ENCODE results near the gene IL4R.
"Not testable (repeated sequence)": the region's sequence is repeated elsewhere in the genome, so short reads cannot be mapped to it uniquely, and the experiment has no call there.

Gene IL4R

DNA sequence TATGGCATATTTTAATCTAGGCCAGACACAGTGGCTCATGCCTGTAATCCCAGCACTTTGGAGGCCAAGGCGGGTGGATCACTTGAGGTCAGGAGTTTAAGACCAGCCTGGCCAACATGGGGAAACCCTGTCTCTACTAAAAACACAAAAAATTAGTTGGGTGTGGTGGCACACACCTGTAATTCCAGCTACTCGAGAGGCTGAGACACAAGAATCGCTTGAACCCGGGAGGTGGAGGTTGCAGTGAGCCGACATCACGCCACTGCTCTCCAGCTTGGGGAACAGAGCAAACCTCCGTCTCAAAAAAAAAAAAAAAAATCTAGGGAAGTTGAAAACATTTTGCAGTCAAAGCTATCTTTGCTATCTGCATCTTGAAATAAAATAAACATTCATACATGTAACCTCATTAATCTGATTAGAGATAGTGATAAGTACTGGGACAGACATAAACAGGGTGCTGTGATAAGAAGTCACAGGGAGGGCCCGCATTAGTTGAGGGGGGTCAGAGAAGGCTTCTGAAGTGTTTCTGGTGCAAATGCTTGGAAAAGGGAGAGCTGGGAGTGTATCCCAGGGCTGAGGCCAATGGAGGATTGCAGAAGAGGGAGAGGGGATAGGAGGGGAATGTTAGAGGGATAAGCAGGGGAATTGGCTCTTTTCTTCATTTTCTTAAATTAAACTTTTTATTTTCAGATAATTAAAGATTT is 15.8 kb downstream of the IL4R start:
- DNase-seq (ENCODE audit: low read depth in 2 of 2): not testable (repeated sequence)

DNA sequence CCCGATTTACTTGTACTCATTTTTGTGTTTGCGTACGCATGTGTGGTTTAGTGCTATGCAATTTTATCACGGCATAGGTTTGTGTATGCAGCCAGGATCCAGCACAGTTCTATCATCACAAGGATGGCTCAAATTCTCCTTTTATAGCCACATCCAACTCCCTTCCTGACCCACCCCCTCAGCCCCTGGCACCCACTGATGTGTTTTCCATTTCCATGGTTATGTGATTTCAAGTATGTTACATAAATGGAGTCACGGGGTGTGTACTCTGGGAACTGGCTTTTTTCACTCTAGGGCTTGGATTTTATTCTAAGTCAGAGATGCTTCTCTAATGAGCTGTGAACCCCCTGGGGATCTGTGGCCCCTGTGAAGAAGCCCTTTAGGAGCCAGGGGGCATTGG is 16.8 kb downstream of the IL4R start:
- peak; percentile 57 to 61 for DNase-seq (ENCODE audit: low read depth in 2 of 2)

DNA sequence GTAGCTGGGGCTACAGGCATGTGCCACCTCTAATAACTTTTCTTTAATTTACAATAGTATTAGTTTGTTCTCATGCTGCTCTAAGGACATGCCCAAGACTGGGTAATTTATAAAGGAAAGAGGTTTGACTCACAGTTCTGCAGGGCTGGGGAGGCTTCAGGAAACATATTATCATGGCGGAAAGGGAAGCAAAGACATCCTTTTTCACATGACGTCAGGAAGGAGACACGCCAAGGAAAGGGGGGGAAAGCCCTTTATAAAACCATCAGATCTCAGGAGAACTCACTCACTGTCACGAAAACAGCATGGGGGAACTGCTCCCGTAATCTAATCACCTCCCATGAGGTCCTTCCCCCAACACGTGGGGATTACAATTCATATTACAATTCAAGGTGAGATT is 18.3 kb downstream of the IL4R start:
- DNase-seq (ENCODE audit: low read depth in 2 of 2): no peak

DNA sequence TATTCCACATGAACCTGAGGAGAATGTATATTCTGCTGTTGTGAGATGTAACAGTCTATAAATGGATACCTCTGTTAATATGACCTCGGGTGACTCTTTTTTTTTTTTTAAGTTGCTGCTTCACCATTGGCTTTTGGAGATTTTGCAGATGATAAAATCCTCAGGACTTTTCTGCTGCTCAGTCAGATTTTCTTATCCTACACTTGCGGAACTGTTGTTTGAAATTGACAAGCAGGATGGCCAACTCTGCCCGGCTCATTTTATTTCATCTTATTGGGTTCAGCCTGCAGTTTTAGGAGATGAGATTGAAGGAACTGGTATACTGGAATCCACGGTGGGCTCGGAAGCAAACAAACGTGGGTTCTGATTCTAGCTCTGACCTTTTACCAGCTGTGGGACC is 19.3 kb downstream of the IL4R start:
- DNase-seq (ENCODE audit: low read depth in 2 of 2): no peak

DNA sequence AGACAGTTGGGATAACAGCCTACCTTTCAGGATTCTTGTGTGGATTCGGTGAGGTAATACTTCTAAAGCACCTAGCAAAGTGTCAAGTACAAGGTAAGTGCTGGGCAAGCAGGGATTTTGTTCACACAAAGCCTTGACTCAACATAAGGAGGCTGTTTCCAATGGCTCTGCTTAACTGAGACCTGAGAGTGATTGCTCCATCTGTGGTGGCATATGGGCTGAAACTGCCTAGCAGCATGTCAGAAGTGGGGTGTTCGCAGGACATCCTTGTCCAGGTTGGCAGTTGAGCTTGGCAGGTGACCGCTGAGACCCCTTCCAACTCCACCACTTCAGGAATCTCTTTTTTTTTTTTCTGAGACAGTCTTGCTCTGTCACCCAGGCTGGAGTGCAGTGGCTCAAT is 19.8 kb downstream of the IL4R start:
- DNase-seq (ENCODE audit: low read depth in 2 of 2): no peak

DNA sequence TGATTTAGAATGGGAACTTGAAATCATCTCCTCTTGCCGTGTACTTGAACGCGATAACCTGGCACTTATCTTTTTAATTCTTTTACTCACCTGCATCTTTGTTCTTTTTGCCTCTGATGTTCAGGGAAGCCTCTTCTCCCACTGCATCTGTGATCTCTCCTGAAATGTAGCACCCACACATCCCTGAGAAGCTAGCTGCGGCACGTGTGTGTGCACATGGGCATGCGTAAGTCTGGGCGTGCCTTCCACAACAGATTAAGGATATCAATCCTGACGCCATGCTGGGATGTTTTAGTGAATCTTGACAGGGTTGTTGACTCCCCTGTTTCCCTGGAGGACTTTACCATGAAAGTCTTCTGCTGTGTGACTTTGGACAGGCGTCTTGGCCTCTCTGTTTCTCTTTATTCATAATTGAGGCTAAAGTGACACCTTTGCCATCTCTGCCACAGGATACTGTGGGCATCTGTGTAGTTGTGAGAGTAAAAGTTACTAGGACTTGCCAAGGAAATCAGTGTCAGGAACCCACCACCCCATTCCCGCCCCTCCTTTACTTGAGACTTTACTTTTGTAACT is 20.5 kb downstream of the IL4R start:
- no peak for DNase-seq (ENCODE audit: low read depth in 2 of 2)

DNA sequence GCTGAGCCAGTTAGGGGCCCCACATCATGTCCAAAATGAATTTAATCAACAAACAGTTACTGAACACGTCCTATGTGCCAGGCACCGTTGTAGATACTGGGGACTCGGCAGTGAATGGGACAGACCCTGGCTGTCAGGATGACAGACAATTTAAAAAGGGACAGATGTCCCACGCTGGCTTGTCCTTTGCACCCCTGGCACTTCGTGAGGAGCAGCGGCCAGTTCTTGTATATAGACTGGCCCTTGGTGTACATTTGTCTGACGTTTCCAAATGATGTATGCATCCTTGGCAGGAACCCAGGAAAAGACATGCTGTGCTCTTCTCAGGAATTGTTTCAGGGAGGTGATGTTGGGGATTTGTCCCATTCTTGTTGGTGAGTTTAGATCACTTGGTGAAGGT is 21.1 kb downstream of the IL4R start:
- no peak for DNase-seq (ENCODE audit: low read depth in 2 of 2)

DNA sequence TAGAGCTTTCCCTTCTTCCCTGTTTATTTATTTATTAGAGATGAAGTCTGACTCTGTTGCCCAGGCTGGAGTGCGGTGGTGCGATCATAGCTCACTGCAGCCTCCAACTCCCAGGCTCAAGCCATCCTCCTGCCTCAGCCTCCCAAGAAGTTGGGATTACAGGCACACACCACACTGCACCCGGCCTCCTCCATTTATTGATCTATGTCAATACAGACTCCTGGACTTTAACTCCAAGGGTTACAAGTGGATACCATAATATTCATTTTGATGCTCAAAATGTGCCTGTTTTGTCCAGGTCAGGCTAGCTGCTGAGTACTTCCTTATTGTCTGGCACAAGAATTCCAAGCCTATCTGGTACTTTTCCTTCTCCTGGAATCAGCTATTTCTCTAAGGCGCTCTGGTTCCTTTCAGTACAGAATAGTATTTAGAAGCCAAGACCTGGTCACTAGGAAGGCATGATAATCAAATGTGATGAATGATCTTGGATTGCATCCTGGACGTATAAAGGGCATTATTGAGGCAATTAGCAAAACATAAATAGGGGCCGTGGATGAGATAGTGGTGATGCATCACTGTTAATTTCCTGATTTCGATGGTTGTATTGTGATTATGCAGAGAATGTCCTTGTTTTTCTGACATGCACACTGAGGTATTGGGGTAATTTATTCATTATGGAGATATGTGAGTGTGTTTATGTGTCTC is 21.7 kb downstream of the IL4R start:
- peak in 1 of 2 experiments; percentile 19 for DNase-seq (ENCODE audit: low read depth in 2 of 2)

DNA sequence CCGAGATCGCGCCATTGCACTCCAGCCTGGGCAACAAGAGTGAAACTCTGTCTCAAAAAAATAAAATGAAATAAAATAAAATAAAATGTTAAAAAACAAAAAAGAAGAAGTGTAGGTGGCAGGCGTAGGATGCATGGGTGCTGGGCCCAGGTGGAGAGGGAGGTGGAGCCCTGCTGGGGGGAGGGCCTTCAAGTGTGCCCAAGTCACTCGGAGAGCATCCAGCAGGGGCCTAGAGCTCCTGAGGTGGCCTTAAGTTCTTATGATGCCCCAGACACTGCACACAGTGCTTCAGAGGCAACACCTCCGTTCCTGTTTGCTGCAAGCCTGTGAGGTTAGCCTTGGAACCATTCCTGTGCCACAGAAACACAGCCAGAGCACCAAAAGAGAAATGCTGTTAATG is 23.2 kb downstream of the IL4R start:
- no peak for DNase-seq (ENCODE audit: low read depth in 2 of 2)

DNA sequence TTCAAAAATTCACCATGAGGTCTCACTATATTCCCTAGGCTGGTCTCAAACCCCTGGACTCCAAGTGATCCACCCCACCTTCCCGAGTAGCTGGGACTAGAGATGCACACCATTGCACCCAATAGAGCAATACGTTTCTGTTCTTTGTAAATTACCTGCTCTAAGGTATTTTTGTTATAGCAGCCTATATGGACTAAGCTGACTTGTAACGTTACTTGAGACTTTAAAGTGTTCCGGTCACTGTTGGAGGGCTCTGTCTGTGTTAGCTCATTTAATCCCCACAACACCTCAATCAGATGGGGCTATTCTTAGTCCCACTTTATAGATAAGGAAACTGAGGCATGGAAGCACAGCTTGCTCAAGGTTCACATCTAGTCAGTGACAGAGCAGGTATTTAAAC is 25.4 kb downstream of the IL4R start:
- no peak for DNase-seq (ENCODE audit: low read depth in 2 of 2)

DNA sequence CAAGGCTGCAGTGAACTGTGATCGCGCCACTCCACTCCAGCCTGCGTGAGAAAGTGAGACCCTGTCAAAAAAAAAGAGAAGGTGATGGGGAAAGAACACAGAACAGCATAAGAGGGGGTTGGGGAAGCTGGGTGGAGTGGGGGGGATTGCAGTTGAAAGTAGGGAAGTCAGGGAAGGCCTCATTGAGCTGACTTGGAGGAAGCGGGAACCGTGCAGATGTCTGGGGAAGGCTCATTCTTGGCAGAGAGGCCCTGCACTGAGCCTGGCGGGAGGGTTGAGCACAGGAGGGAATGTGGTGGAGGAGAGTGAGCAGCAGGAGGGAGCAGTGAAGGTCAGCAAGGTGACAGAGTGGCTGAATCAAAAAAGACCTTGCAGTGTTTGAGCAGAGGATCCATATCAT is 26.9 kb downstream of the IL4R start:
- no peak for DNase-seq (ENCODE audit: low read depth in 2 of 2)

DNA sequence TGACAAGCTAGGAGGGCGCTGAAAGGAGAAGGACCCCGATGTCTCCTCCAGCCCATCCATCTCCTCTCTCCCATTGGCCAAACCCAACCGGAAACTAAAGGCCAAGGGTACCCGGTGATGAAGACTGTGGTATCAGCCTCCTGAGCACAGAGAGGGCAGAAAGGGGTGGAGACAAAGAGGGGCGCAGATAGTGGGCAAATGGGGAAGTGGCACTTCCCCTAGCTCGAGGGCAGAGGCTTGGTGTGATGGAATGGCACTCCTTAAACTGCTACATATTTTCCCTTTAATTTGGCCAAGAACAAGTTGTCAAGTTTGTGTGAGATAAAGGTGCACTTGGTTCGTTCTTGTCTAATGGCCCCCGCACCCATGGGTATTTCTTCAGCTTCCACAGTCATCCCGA is 27.8 kb downstream of the IL4R start:
- no peak for DNase-seq (ENCODE audit: low read depth in 2 of 2)

DNA sequence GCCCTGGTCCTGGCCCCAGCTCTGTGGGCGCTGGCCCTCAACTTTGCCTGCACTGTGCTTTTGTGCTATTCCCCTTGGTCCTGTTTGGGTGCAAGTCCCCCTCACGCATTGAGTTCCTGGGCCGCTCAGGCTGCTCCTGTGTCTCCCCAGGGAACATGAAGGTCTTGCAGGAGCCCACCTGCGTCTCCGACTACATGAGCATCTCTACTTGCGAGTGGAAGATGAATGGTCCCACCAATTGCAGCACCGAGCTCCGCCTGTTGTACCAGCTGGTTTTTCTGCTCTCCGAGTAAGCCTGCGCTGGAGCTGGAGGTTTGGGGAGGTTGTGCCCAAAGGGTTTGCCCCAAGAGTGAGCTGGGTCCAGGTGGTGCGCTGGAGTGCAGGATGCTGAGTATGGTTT is 28.2 kb downstream of the IL4R start:
- DNase-seq (ENCODE audit: low read depth in 2 of 2): no peak

DNA sequence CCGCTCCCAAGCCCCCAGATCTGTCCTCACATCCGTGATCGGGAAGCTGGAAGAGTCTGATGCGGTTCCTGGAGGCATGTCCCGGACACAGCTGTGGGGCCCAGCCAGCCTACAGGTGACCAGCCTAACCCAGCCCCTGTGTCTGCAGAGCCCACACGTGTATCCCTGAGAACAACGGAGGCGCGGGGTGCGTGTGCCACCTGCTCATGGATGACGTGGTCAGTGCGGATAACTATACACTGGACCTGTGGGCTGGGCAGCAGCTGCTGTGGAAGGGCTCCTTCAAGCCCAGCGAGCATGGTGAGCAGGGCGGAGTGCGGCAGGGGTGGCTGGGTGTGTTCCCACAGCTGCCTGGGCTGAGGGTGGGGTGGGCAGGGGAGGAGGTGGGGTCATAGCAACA is 30.9 kb downstream of the IL4R start:
- no peak for DNase-seq (ENCODE audit: low read depth in 2 of 2)

DNA sequence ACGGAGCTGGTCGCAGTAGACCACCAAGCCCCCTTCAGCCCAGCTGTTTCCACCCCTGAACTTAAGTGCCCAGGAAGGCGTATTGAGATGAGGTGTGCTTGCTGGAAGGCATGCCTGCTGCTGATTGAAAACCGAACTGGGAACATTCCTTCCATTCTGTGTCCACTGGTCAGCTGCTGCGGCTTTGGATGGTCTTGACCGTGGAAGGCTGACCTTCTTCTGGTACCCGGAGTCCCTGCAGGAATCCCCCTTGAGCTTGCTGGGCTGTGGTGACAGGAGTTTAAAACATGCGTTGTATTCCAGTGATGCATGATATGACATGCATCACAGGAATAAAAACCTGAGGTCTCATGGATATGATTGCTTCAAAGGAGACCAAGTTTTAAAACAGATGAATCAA is 31.4 kb downstream of the IL4R start:
- no peak for DNase-seq (ENCODE audit: low read depth in 2 of 2)

DNA sequence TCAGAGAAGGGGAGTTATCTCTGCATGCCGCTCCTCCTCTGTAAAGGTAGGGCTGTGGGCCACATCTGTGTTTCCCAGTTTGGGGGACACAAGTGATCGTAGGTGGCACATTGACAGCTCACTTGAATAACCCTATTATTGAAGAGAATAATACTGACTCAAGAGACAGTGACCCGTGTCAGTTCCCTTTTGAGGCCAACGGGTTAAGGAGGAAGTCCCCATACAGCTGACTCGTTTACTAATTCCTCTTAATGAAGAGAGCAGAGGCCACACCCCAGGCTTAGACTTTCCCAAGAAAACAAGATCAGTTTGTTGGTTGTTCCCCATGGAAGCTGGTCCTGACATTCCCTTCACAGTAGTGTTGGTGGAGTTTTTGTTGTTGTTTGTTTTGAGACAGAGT is 33.0 kb downstream of the IL4R start:
- DNase-seq (ENCODE audit: low read depth in 2 of 2): no peak

DNA sequence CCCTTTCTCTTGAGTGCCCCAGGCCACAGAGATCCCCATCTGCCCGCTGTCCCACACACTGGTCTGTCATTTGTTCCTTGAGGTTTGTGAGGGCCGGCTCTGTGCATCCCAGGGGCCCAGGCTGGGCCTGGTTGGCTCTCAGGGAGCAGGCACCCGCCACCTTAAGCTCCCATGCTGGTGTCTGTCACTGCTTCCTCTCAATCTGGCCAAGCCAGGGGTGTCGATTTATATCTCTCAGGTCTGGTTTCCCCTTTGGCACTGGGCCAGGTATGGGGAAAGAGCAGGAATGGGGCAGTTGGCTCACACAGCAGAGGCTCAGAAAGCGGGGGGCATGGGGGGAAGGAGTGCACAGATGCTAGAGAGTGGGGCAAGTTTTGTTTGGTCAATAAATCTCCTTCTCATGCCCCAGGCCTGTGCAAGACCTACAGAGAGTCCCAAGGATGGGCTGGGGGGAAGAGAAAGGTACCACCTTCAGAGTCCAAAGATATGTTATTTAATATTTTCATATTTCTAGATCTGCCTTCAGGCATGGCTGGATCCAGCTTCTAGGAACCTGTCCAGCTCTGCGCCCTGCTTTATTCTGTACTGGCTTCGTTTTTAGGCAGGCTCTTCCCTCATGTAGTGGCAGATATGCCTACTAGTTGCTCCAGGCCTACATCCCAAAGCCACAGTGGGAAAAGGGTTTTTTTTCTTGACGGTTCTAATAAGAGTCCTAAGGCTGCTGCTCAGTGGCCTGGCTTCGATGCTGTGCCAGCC is 34.3 kb downstream of the IL4R start:
- no peak for DNase-seq (ENCODE audit: low read depth in 2 of 2)

DNA sequence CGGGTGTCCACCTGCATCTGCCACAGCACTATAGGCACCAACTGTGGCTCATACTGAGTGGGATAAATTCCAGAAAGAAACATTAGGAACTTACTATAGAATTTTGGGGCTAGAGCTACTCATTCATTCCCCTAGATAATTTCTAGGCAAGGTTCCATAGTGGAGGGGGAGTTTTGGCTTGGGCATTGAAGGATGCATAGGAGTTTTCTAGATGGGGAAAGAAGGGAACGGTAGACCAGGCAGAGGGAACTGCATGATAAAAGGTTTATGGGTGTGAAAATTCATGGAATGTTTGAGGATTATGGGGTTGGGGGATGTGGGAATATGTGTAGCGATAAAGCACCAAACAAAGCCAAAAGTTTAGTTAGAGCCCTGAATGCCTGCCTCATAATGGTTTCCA is 35.5 kb downstream of the IL4R start:
- no peak for DNase-seq (ENCODE audit: low read depth in 2 of 2)

DNA sequence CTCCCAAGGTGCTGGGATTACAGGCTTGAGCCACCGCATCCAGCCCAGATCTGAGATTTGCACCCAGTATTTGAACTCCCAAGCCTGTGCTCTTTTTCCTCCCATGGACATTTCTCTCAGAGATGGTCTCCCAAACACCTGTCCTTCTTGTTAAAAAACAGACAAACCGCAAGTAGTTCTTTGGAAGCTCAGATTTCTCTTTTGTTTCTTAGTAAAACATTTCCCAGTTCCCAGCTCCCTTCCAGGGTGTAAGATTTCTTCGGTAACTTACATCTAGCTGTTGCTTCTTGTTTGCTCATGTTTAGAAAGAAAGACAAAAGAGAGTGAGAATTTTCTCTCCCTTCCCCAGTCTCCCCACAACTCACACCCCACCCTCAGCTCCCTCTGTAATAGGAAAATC is 36.2 kb downstream of the IL4R start:
- DNase-seq (ENCODE audit: low read depth in 2 of 2): no peak

DNA sequence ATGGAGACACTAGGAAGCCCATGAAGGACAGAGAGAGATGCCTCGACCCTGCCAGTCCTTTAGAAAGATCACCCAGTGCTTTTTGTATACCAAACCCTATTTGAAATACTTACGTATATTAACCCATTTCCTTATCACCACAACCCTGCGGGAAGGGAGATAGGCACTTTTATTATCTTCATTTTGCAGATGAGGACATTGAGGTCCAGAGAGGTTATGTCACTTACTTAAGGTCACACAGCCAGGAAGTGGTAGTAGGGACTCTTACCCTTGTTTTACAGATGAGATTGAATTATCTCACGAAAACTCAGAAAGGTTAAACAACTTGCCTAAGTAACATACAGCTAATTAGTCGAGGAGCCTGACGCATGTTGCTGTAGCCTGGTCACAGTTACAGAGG is 38.2 kb downstream of the IL4R start:
- no peak for DNase-seq (ENCODE audit: low read depth in 2 of 2)

DNA sequence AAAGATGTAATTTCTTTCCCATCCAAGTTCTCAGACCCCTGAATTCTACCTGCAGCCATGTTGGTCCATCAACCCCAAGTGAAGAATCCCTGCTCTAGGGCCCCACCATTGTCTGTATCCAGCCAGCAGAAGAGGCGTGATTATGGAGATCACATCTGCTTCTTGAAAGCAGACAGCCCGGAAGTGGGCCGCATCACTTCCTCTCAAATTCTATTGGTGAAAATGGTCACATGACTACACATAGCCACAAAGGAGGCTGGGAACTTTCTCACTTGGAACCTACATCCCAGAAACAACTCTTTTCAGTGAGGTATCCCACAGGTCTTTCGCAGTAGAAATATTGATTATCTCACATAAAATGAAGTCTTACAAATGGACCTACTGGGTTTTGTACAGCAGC is 40.1 kb downstream of the IL4R start:
- no peak for DNase-seq (ENCODE audit: low read depth in 2 of 2)

DNA sequence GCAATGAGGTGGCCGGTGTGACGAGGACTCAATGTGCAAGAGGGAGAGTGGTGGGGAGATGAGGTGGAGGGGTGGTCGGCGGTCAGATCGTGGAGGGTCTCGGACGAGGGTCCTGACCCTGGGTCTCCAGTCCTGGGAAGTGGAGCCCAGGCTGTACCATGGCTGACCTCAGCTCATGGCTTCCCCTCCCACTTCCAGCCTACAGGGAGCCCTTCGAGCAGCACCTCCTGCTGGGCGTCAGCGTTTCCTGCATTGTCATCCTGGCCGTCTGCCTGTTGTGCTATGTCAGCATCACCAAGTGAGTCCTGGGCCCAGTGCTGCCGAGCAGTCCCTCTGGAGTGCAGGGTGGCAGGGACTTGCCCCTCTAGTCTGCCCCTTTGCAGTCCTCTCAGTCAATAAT is 41.8 kb downstream of the IL4R start:
- DNase-seq (ENCODE audit: low read depth in 2 of 2): no peak

DNA sequence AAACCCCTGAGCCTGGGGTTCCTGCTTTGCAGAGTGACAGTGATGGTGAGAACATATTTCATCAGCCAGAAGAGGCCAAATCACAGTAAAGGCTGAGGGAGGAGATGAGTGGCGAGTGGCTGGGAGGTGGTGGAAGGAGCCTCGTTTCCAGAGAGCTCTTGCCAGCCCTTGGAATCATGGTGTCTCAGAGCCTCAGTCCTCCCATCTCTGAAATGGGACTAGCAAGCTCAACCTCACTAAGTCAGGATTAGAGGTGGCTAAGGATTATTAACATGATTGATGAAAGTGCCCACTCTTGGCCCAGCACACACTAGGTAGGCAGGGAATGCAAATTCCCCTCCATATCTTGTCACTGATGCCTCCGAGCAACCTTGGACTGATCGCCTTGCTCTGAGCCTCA is 43.0 kb downstream of the IL4R start:
- DNase-seq (ENCODE audit: low read depth in 2 of 2): no peak

All from fibroblast of skin of left quadriceps (primary cell).